ENCODE results near the gene PUM2. TPM values are rescaled to one million over a fixed set of nuclear protein-coding genes. Genes with fewer than 3 reads are reported as not detected.

The PUM2 gene
- polyA plus RNA-seq, 5 donors = 85.2 to 138 (median 125) TPM

GRCh38 chr2:20205069-20205468 is 145.6 kb downstream of the PUM2 start:
- DNase-seq = no peak

- DNase-seq = no peak
Measured at GRCh38 chr2:20203521-20204225, 147.0 kb downstream of the PUM2 start.

DNA sequence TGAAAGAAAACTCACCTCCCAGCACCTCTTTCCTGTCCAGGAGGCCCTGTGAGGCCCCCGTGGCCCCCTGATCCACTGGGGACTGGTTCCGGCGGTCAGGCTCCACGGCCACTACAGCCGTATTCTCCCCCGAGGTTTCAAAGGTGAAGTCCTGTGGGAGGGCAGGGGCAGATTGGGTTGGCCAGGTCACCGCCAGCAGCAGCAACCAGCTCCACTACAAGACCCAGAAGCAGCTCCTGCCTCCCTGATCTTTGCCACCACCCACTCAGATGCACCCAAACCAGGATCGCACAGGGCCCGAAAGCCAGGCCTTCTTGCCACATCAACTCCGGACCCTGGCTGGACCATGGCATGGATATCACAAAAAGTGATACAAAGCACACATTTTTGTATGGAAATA is 147.6 kb downstream of the PUM2 start:
- no peak for DNase-seq

GRCh38 chr2:20201671-20202070 is 149.0 kb downstream of the PUM2 start:
- no peak for DNase-seq

- no peak for DNase-seq
Measured at GRCh38 chr2:20200697-20201555, 149.7 kb downstream of the PUM2 start.

DNA sequence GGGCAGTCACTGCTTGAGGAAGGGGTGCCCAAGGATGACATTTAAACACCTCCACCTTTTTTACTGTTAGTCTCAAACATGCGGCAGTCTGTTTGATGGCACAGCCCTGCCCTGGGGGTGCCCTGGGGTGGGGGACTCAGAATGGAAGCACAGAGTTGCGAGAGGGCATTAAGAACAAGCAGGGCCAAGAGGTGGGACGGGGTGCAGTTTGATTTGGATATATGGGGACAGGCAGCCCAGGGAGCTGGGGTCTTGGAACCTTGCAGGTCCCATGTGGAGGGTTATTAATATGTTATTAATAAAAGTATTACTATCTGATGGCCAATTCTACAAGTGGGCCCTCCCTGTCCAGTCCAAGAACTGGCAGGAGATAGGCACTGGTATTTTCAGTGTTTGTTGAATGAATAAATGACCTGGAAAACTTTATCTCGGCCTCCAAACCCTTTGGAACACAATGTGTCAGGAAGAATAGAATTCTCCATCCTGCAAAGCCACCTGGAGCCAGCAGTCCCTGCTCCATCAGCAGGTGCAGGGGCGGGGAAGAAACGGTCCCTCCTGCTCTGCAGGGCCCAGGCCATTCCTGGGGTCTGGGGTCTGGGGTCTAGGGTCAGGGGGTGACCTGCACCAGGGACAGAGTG is 150.9 kb downstream of the PUM2 start:
- no peak for DNase-seq

DNA sequence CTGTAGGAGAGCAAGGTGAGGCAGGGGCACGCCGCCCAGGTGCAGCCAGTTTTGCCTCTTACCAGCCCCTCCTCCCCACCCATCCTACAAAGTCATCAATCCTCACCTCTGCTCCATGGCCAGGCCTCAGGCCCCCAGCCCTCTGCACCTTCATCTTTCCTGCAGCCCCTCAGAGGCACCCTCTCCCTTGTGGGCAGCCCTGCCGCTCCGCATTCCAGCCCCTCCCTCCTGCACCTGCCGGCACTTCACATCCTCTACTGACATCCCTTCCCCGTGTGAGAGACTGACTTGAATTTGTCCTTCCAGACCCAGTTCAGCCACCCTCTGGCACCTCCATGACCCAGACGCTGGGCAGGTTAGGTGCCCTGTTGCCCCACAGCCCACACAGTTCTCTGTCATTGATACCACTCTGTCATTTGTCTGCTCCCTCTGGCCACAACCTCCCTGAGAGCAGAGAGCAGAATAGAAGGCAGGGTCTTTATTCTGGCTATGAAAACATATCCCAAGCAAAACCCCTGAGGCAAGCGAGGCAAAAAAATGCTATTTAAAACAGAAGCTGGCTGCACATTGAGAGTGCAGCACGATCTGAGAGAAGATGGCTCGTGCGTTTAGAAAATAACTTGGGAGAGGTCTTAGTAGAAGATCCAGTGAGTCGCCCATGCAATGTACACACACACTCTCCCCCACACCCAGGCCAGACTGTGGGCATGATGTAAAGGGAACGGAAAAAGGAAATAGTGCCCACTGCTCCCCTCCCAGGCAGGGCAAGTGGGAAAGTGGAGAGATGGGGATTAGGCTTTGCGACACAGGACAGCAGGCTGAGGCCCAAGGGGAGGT is 151.6 kb downstream of the PUM2 start:
- no peak for DNase-seq

Other genes with a start within 250 kb of the PUM2 start
- gene SDC1, start 125.7 kb downstream of the PUM2 start, polyA plus RNA-seq (ENCODE audit: insufficient read depth in 1 of 5, insufficient read length in 5 of 5, low replicate concordance in 1 of 5) = 100 to 1,000 TPM in 3 of 5 donors, 10 to 100 TPM in 2; 75.8 to 176 (median 115) TPM
- 100 to 1,000 TPM in 1 of 5 donors, 10 to 100 TPM in 4; 61.7 to 112 (median 76.2) TPM for gene RHOB, start 96.2 kb upstream of the PUM2 start, polyA plus RNA-seq (ENCODE audit: insufficient read depth in 1 of 5, insufficient read length in 5 of 5, low replicate concordance in 1 of 5)

Measured in right lung (tissue), 5 donors.